PC-3 (cell line): ENCODE measurements around the gene RAB17. TPM values are rescaled to one million over a fixed set of nuclear protein-coding genes. Genes with fewer than 3 reads are reported as not detected.

ENCODE experiments used
- ATAC-seq: fragments of 200-7000 bp; cut with Tn5 transposase; 2 replicates; pipeline ENCODE4 v1.9.1; 2020; ENCODE audit warnings: mild to moderate bottlenecking, moderate library complexity
- BruUV-seq: library from RNA; stranded (reverse); fragments of 400-500 nt; replicated peaks from 2 replicates; lab custom pipeline; 2021; lab: Mats Ljungman, UMichigan
- CTCF ChIA-PET: fragments of 300-600 bp; sonication (Branson Sonifier 250); formaldehyde crosslinking; loops from one replicate; lab custom pipeline; 2022; ENCODE audit warnings: antibody characterized with exemption; lab: Charles Lee
- POLR2A ChIA-PET: fragments of 300-600 bp; sonication (Branson Sonifier 250); formaldehyde crosslinking; loops from one replicate; lab custom pipeline; 2022; ENCODE audit warnings: antibody characterized with exemption; ENCODE audit not compliant: unreplicated experiment; lab: Charles Lee
- DNase-seq: peaks from one replicate; pipeline ENCODE4 v3.0.0-alpha.2; 2015
- H2AFZ ChIP-seq: fragments of 300-600 bp; sonication (generic); 2 replicates; pipeline ENCODE4 v1.6.0; 2016; ENCODE audit warnings: antibody characterized with exemption, low read length
- H3F3A ChIP-seq: fragments of 300-600 bp; sonication (generic); one replicate; pipeline ENCODE4 v1.6.0; 2017; ENCODE audit warnings: antibody characterized with exemption, low read length, control low read depth, mild to moderate bottlenecking; ENCODE audit not compliant: unreplicated experiment
- H3K27ac ChIP-seq: fragments of 300-600 bp; sonication (generic); 2 replicates; pipeline ENCODE4 v1.5.1; 2016; ENCODE audit warnings: mild to moderate bottlenecking, low read length
- H3K27me3 ChIP-seq: fragments of 300-600 bp; sonication (generic); 2 replicates; pipeline ENCODE4 v1.6.1; 2016; ENCODE audit warnings: low read length, mixed read lengths
- H3K36me3 ChIP-seq: fragments of 300-600 bp; sonication (generic); 2 replicates; pipeline ENCODE4 v1.6.1; 2016; ENCODE audit warnings: low read depth, mixed run types, low read length, mixed read lengths
- H3K4me1 ChIP-seq: fragments of 300-600 bp; sonication (generic); 2 replicates; pipeline ENCODE4 v1.5.1; 2016; ENCODE audit warnings: low read length; ENCODE audit not compliant: insufficient read depth
- H3K4me2 ChIP-seq: fragments of 300-600 bp; sonication (generic); 2 replicates; pipeline ENCODE4 v1.6.0; 2016; ENCODE audit warnings: low read length
- H3K4me3 ChIP-seq: fragments of 300-600 bp; sonication (generic); 2 replicates; pipeline ENCODE4 v1.5.1; 2016; ENCODE audit warnings: mild to moderate bottlenecking, low read length, mixed read lengths
- H3K79me2 ChIP-seq: fragments of 300-600 bp; sonication (generic); 2 replicates; pipeline ENCODE4 v1.6.1; 2017; ENCODE audit warnings: low read length, mixed read lengths
- H3K9ac ChIP-seq: fragments of 300-600 bp; sonication (generic); 2 replicates; pipeline ENCODE4 v1.6.0; 2016; ENCODE audit warnings: mild to moderate bottlenecking, low read length
- H3K9me2 ChIP-seq: fragments of 300-600 bp; sonication (generic); replicated peaks from 2 replicates; pipeline ENCODE4 v1.6.1; 2016; ENCODE audit warnings: mixed run types, low read length, mixed read lengths
- H3K9me3 ChIP-seq: fragments of 300-600 bp; sonication (generic); 2 replicates; pipeline ENCODE4 v1.6.1; 2016; ENCODE audit warnings: low read length, mixed read lengths
- H4K20me1 ChIP-seq: fragments of 300-600 bp; sonication (generic); 2 replicates; pipeline ENCODE4 v1.6.1; 2016; ENCODE audit warnings: low read length, mixed read lengths
- EZH2 ChIP-seq: fragments of 300-600 bp; sonication (generic); IDR thresholded peaks from one replicate; pipeline ENCODE4 v1.6.1; 2017; ENCODE audit warnings: antibody characterized with exemption, mild to moderate bottlenecking, low read length; ENCODE audit not compliant: unreplicated experiment
- EZH2phosphoT487 ChIP-seq: fragments of 300-600 bp; sonication (generic); IDR thresholded peaks from 2 replicates; pipeline ENCODE4 v1.6.1; 2018; ENCODE audit warnings: mild to moderate bottlenecking, antibody characterized with exemption, low read length, borderline replicate concordance
- intact Hi-C: fragments of 100-400 bp; cut with micrococcal nuclease; formaldehyde crosslinking; loops from 2 replicates; pipeline ENCODE4 v1.9.0; 2023
- total RNA-seq: library from RNA; depleted of rRNA; stranded (reverse); fragments of >200 nt; gene quantifications from 2 replicates; pipeline ENCODE4 v1.2.3, GENCODE V29; 2014
- TF ChIP-seq, protein P1 (sequence below): fragments of 300-600 bp; sonication (generic); conservative IDR thresholded peaks from 2 replicates; pipeline ENCODE4 v1.5.1; 2017; ENCODE audit warnings: antibody characterized with exemption, low read depth, mild to moderate bottlenecking, low read length

RAB17 gene
- total RNA-seq, 1 experiment from 2014 or later = 28.9 TPM

DNA sequence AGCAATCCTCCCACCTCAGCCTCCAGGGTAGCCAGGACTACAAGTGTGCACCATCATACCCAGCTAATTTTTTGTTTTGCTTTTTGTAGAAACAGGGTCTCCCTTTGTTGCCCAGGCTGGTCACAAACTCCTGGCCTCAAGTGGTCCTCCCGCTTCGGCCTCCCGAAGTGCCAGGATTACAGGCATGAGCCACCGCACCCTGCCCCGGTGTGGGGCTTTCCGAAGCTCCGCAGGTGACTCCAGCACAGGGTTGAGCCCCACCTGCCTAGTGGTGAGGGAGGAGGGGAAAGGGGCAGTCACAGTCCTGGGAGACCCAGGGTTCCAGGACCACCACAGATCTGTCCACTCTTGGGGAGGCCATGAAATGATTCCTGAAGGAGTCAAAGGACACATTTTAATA, 19.0 kb downstream of the RAB17 start:
- Histone ChIP-seq H2AFZ (0 out of 2 replicates have a peak overlapping the region, but pooled peaks have one; percentile 62), H3K79me2 (0 out of 2 replicates have a peak, but pooled peaks cover 3% of the 10 kb centered on the region), H3K9me3 (no peaks in the 10 kb centered on the region), H3K4me2 (peak overlapping the region; percentile 74; the same call in 1 of the 2 replicates), H3K27ac (no peak overlapping the region), H3K36me3 (no peaks in the 10 kb centered on the region), H3K4me1 (peaks cover 25% of the 10 kb centered on the region), H4K20me1 (no peaks in the 10 kb centered on the region), H3K4me3 (no peak overlapping the region), H3K9ac (no peak overlapping the region), H3K27me3 (no peaks in the 10 kb centered on the region), H3K9me2 (no peaks in the 10 kb centered on the region), H3F3A (no peaks in the 10 kb centered on the region)
- ChIA-PET CTCF (interaction anchor here (0.5 to 1.5 kb wide), 12 partner anchors 10 to 454 kb away, joined by 3 to 16 read pairs (median 4); no protein-coding TSS in a partner anchor), POLR2A (no interaction called here)
- intact Hi-C loops = loop anchor here (5.0 kb wide), 1 partner anchor 59 kb away; no protein-coding TSS in a partner anchor
- TF ChIP-seq, protein P1, sequence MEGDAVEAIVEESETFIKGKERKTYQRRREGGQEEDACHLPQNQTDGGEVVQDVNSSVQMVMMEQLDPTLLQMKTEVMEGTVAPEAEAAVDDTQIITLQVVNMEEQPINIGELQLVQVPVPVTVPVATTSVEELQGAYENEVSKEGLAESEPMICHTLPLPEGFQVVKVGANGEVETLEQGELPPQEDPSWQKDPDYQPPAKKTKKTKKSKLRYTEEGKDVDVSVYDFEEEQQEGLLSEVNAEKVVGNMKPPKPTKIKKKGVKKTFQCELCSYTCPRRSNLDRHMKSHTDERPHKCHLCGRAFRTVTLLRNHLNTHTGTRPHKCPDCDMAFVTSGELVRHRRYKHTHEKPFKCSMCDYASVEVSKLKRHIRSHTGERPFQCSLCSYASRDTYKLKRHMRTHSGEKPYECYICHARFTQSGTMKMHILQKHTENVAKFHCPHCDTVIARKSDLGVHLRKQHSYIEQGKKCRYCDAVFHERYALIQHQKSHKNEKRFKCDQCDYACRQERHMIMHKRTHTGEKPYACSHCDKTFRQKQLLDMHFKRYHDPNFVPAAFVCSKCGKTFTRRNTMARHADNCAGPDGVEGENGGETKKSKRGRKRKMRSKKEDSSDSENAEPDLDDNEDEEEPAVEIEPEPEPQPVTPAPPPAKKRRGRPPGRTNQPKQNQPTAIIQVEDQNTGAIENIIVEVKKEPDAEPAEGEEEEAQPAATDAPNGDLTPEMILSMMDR = no peak
- TF ChIP-seq EZH2phosphoT487 = no peak
- no peak for TF ChIP-seq EZH2
- no TSS peak for BruUV-seq
- DNase-seq = no peak
- no peak for ATAC-seq

DNA sequence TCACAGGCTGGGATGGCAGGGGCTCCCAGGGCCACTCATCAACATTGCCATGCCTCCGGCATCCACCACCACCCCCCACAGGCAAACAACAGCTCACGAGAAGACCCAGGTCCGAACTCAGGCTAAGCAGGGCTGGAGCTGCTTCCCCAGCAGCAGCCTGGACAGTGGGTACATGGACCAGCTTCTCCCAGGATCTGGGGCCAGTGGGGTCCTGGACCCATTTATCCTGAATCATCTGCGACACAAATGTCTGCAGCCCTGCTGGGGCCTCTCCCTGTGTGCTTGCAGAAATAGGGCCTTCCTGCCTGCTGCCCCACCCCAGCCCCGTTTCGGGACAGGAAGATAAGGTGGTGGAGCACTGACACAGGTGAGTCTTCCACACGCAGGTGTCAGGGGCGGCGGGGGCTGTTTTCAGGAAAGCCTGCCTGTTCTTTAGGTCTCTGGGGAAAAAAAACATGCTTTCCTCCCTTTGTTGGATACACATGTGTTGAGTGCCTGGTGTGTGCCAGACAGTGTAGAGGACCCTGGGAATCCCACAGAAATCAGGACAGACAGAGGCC, 19.7 kb downstream of the RAB17 start:
- H3K9me2 ChIP-seq = no peaks in the 10 kb centered on the region
- H3F3A ChIP-seq = no peaks in the 10 kb centered on the region
- POLR2A ChIA-PET = no interaction called here
- 0 out of 2 replicates have a peak, but pooled peaks cover 3% of the 10 kb centered on the region for H3K79me2 ChIP-seq
- H3K4me2 ChIP-seq = no peak overlapping the region
- H3K9me3 ChIP-seq = no peaks in the 10 kb centered on the region
- no peak overlapping the region for H2AFZ ChIP-seq
- peaks cover 21% of the 10 kb centered on the region for H3K4me1 ChIP-seq
- H3K27ac ChIP-seq = no peak overlapping the region
- no peaks in the 10 kb centered on the region for H3K36me3 ChIP-seq
- no peak for ATAC-seq
- no peak overlapping the region for H3K9ac ChIP-seq
- no peaks in the 10 kb centered on the region for H3K27me3 ChIP-seq
- intact Hi-C loops = loop anchor here (5.0 kb wide), 1 partner anchor 59 kb away; no protein-coding TSS in a partner anchor
- no peak for DNase-seq
- TF ChIP-seq, protein P1 = no peak
- TF ChIP-seq EZH2phosphoT487 (no peak), EZH2 (no peak)
- no peak overlapping the region for H3K4me3 ChIP-seq
- CTCF ChIA-PET = no interaction called here
- H4K20me1 ChIP-seq = no peaks in the 10 kb centered on the region
- no TSS peak for BruUV-seq

DNA sequence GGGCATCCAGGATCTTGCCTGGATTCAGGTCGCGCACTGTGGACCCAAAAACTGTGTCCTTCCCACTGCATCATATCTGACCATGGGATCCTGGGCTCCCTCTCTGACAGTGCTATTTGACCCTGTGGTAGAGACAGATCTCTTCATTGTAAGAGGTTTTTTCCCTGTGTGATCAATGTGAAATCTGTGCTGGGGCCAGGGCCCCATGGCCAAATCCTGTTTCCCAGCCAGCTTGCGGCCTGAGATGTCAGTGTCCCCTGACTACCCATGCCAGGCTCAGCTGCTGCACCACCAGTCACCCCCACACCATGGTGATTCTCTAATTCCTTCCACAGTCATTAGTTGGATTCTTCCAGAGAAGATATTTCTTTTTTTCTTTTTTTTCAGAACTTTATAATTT, 20.6 kb downstream of the RAB17 start:
- peaks cover 13% of the 10 kb centered on the region for H3K4me1 ChIP-seq
- ChIA-PET CTCF (no interaction called here), POLR2A (no interaction called here)
- H3K4me3 ChIP-seq = no peak overlapping the region
- no peaks in the 10 kb centered on the region for H3K9me2 ChIP-seq
- no peak overlapping the region for H3K27ac ChIP-seq
- H3K9me3 ChIP-seq = no peaks in the 10 kb centered on the region
- no peak overlapping the region for H3K9ac ChIP-seq
- no TSS peak for BruUV-seq
- DNase-seq (no peak), ATAC-seq (no peak)
- no peaks in the 10 kb centered on the region for H3K36me3 ChIP-seq
- no peak overlapping the region for H2AFZ ChIP-seq
- intact Hi-C loops = loop anchor here (5.0 kb wide), 1 partner anchor 58 kb away; no protein-coding TSS in a partner anchor
- TF ChIP-seq, protein P1 = no peak
- TF ChIP-seq EZH2 = no peak
- TF ChIP-seq EZH2phosphoT487 = no peak
- no peaks in the 10 kb centered on the region for H3F3A ChIP-seq
- no peaks in the 10 kb centered on the region for H3K27me3 ChIP-seq
- H3K79me2 ChIP-seq = 0 out of 2 replicates have a peak, but pooled peaks cover 3% of the 10 kb centered on the region
- no peak overlapping the region for H3K4me2 ChIP-seq
- H4K20me1 ChIP-seq = no peaks in the 10 kb centered on the region
